ENCODE measurements around the gene OTUD1. TPM values are rescaled to one million over a fixed set of nuclear protein-coding genes. Genes with fewer than 3 reads are reported as not detected.

The OTUD1 gene
- total RNA-seq, 1 experiment from 2014 or later = 10.4 TPM

GRCh38 chr10:23403278-23403677 lies 35.6 kb upstream of the OTUD1 start:
- no peaks in the 10 kb centered on the region for H3K9me3 Mint-ChIP-seq (ENCODE audit: low read depth, unreplicated experiment)
- TF ChIP-seq CTCF (IDR thresholded peaks at IDR 0.05; ENCODE audit: unreplicated experiment) = no peak
- intact Hi-C loops (cut with micrococcal nuclease; ENCODE audit: unreplicated experiment) = no loop called here
- H3K27me3 Mint-ChIP-seq (ENCODE audit: unreplicated experiment) = no peaks in the 10 kb centered on the region
- BruUV-seq (replicated peaks) = no TSS peak
- CTCF ChIA-PET = interaction anchor here (0.6 kb wide), 1 partner anchor 1125 kb away, joined by 4 read pairs; no protein-coding TSS in a partner anchor
- peaks cover 15% of the 10 kb centered on the region for H3K4me1 Mint-ChIP-seq (ENCODE audit: low read depth, unreplicated experiment)
- H3K27ac Mint-ChIP-seq (ENCODE audit: unreplicated experiment) = no peak overlapping the region
- DNase-seq = no peak
- no peaks in the 10 kb centered on the region for H3K36me3 Mint-ChIP-seq (ENCODE audit: insufficient read depth, unreplicated experiment)
- H3K4me3 Mint-ChIP-seq (ENCODE audit: low read depth, unreplicated experiment) = no peak overlapping the region

- H3K36me3 Mint-ChIP-seq (ENCODE audit: insufficient read depth, unreplicated experiment) = no peaks in the 10 kb centered on the region
- DNase-seq = no peak
- TF ChIP-seq CTCF (IDR thresholded peaks at IDR 0.05; ENCODE audit: unreplicated experiment) = no peak
- no peaks in the 10 kb centered on the region for H3K27me3 Mint-ChIP-seq (ENCODE audit: unreplicated experiment)
- H3K27ac Mint-ChIP-seq (ENCODE audit: unreplicated experiment) = no peak overlapping the region
- BruUV-seq (replicated peaks) = no TSS peak
- peaks cover 15% of the 10 kb centered on the region for H3K4me1 Mint-ChIP-seq (ENCODE audit: low read depth, unreplicated experiment)
- no peak overlapping the region for H3K4me3 Mint-ChIP-seq (ENCODE audit: low read depth, unreplicated experiment)
- CTCF ChIA-PET = interaction anchor here (0.6 kb wide), 1 partner anchor 1125 kb away, joined by 4 read pairs; no protein-coding TSS in a partner anchor
- intact Hi-C loops (cut with micrococcal nuclease; ENCODE audit: unreplicated experiment) = no loop called here
- H3K9me3 Mint-ChIP-seq (ENCODE audit: low read depth, unreplicated experiment) = no peaks in the 10 kb centered on the region
These were observed 35.2 kb upstream of the OTUD1 start for GRCh38 chr10:23403719-23404118.

GRCh38 chr10:23404461-23404980 lies 34.4 kb upstream of the OTUD1 start:
- H3K4me1 Mint-ChIP-seq (ENCODE audit: low read depth, unreplicated experiment) = peaks cover 12% of the 10 kb centered on the region
- no peaks in the 10 kb centered on the region for H3K36me3 Mint-ChIP-seq (ENCODE audit: insufficient read depth, unreplicated experiment)
- intact Hi-C loops (cut with micrococcal nuclease; ENCODE audit: unreplicated experiment) = no loop called here
- no peaks in the 10 kb centered on the region for H3K27me3 Mint-ChIP-seq (ENCODE audit: unreplicated experiment)
- CTCF ChIA-PET = no interaction called here
- BruUV-seq (replicated peaks) = no TSS peak
- no peaks in the 10 kb centered on the region for H3K9me3 Mint-ChIP-seq (ENCODE audit: low read depth, unreplicated experiment)
- no peak for TF ChIP-seq CTCF (IDR thresholded peaks at IDR 0.05; ENCODE audit: unreplicated experiment)
- no peak overlapping the region for H3K4me3 Mint-ChIP-seq (ENCODE audit: low read depth, unreplicated experiment)
- no peak overlapping the region for H3K27ac Mint-ChIP-seq (ENCODE audit: unreplicated experiment)
- no peak for DNase-seq

GRCh38 chr10:23405540-23405939 lies 33.3 kb upstream of the OTUD1 start:
- Mint-ChIP-seq H3K36me3 (ENCODE audit: insufficient read depth, unreplicated experiment) (no peaks in the 10 kb centered on the region), H3K4me1 (ENCODE audit: low read depth, unreplicated experiment) (peaks cover 2% of the 10 kb centered on the region), H3K27ac (ENCODE audit: unreplicated experiment) (no peak overlapping the region), H3K27me3 (ENCODE audit: unreplicated experiment) (no peaks in the 10 kb centered on the region), H3K4me3 (ENCODE audit: low read depth, unreplicated experiment) (no peak overlapping the region), H3K9me3 (ENCODE audit: low read depth, unreplicated experiment) (no peaks in the 10 kb centered on the region)
- DNase-seq = no peak
- no TSS peak for BruUV-seq (replicated peaks)
- intact Hi-C loops (cut with micrococcal nuclease; ENCODE audit: unreplicated experiment) = no loop called here
- no peak for TF ChIP-seq CTCF (IDR thresholded peaks at IDR 0.05; ENCODE audit: unreplicated experiment)
- CTCF ChIA-PET = interaction anchor here (0.6 to 0.7 kb wide), 2 partner anchors 474 to 1334 kb away, joined by 3 to 4 read pairs; no protein-coding TSS in a partner anchor
